GM12874 (cell line): ENCODE results near the gene SMAGP.
A peak's percentile ranks its signal among the peaks of the same experiment; 100 is the strongest.

ENCODE experiments used
- CTCF ChIP-seq: IDR thresholded peaks from 2 replicates; pipeline ENCODE4 v1.5.1; 2011; ENCODE audit warnings: low read depth, mild to moderate bottlenecking, control low read depth, low read length, moderate library complexity; ENCODE audit not compliant: insufficient read depth

The SMAGP gene

GRCh38 chr12:51285843-51286242 lies 15.6 kb upstream of the SMAGP start:
- no peak for TF ChIP-seq CTCF

GRCh38 chr12:51281202-51281924 lies 11.1 kb upstream of the SMAGP start:
- no peak for TF ChIP-seq CTCF

DNA sequence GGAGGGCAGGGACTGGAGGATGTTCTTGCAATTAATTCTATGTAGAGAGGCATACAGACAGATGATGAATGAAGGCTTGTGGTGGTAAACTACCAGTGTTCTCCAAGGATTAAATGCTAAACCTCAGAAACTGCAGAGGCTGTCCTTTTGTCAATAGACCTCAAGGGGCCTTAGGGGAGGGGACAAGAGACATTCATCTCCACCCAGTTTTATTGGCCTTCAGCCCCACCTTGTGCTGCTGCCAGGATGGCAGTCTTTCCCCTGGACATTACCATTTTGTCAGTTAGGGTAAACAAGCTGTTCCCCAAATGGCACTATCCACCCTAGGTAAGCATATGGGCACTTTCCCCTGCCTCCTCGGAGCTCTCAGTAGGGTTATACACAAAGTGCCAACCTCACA lies 4.9 kb upstream of the SMAGP start:
- TF ChIP-seq CTCF: no peak

DNA sequence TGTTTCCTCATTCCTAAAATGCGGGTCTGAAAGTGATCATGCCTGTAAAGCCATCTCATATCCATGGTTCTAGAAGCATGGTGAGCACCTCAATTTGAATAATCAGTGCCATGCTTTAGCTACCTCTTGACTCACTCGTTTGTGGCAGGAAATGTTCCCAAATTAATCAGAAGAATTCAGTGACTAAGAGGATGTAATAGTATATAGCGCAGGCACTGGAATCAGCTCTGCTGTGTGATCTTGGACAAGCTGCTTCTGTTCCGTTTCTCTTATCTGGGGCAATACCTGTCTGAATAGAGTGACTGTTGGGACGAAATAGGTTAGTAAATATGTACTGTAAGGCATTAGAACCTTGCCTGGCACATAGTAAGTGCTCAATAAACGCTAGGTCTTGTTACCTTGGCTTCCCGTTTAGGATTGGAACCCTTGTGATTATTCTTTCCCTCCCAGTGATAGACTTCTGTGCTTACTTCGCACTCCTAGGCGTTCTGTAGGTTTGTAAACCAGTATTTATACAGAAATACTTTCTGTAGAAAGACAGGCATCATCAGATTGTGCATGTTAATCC lies 820 bp upstream of the SMAGP start:
- TF ChIP-seq CTCF: no peak

DNA sequence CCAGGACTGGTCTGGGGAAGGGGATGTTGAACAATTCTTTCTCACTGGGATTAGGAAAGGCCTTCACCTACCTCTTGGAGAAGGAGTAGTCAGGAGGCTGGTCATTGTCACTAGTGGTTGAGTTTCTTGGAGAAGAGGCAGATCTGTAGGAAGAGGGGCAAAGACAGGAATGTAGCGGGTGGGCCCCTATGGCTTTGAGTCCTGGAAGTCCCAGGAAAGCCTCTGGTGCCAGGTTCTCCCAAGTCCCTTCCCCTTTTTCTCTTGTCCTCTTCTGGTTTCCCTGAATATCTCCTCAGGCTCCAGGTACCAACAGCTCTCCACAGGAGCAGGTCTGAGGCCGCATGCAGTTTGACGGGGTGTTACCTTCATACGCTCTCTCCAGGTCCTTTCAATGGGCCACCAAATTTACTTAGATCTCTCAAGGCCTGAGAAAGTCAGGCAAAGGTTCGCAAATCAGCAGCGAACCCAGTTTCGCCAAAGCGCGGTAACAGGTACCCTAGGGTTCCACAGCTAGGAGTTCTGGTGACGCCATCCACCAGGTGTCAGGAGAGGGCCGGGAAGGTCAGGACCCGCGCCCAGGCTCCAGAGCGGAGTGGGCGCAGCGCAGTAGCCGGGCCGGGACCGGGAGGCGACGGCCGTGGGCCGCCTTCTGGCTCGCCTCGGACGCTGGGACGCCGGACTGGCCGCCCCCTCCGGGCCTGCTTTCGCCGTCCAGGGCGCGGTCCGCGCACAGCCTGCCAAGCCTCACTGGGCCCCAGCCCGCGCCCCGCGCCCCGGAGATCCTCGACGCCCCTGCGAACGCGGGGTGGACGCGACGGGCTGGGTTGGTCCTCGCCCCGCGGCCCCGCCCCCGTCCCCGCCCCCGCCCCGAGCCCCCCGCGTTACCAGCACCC lies 795 bp downstream of the SMAGP start:
- TF ChIP-seq CTCF: 0 out of 2 replicates have a peak, but pooled peaks have one; percentile 20

GRCh38 chr12:51265024-51265423 lies 5.2 kb downstream of the SMAGP start:
- no peak for TF ChIP-seq CTCF

DNA sequence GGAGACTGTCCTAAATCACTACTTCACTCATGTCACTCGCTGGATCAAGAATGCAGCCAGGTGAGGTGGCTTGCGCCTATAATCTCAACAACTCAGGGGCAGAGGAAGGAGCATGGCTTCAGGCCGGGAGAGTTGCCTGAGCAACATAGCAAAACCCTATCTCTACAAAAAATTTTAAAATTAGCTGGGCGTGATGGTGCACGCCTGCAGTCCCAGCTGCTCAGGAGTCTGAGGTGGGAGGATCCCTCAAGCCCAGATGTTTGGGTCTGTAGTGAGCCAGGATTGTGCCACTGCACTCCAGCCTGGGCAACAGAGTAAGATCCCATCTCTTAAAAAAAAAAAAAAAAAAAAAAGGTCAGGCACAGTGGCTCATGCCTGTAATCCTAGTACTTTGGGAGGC lies 5.9 kb downstream of the SMAGP start:
- TF ChIP-seq CTCF: no peak
